ENCODE measurements around the gene KCNQ1OT1. TPM values are rescaled to one million over a fixed set of nuclear protein-coding genes. Genes with fewer than 3 reads are reported as not detected.

The KCNQ1OT1 gene
- total RNA-seq, 1 experiment from 2014 or later = 1.3 TPM

DNA sequence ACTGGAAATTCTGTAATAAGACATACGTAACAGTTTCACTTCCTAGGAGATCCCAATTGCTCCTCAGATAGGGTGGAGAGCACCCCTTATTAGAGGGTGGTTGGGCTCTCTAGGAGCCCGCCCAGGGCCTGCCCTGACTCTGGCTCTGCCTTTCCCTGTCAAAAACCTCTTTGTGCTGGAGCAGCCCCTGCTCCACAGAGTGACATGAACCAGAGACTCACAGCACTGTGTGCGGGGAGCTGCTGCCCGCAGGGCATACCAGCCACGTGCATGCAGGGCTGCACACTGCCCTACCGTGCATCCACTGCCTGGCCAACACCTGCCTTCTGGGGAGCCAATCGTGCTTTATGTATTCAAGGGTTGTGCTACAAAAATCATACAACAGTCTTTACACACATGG, 24.3 kb downstream of the KCNQ1OT1 start:
- Mint-ChIP-seq H3K4me3 (ENCODE audit: unreplicated experiment) (no peak overlapping the region), H3K27ac (ENCODE audit: low read depth, unreplicated experiment) (no peak overlapping the region), H3K9me3 (ENCODE audit: unreplicated experiment) (no peaks in the 10 kb centered on the region), H3K36me3 (ENCODE audit: insufficient read depth, unreplicated experiment) (peaks cover 11% of the 10 kb centered on the region), H3K4me1 (ENCODE audit: insufficient read depth, unreplicated experiment) (no peaks in the 10 kb centered on the region), H3K27me3 (ENCODE audit: insufficient read depth, unreplicated experiment) (no peaks in the 10 kb centered on the region)
- intact Hi-C loops (cut with micrococcal nuclease) = no loop called here
- CTCF ChIA-PET = no interaction called here
- no peak for DNase-seq (ENCODE audit: unreplicated experiment)
- no TSS peak for BruUV-seq (replicated peaks)
- no peak for TF ChIP-seq CTCF (IDR thresholded peaks at IDR 0.05; ENCODE audit: unreplicated experiment)
- POLR2A ChIA-PET = no interaction called here

DNA sequence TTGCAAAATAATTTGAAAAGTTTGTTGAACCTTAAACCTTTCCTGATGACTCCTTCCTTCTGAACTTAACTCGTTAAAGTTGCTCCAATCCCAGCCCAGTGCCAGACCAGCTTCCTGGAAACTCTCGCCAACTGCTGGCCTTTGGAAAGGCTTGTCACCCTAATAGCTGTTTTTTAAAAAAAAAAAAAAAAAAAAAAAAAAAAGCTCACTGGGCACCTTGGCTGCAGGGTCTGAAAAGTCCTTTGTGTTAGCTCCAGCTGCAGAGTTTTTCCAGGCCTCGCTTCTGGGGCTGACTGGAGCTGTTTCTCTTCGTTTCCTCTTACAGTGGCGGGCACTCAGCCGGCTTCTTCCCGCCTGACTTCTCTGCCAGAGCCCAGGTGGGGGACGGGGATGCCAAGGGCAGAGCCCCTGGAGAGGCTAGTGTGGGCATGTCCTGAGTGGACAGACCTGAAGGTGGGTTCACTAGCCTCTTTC, 25.1 kb downstream of the KCNQ1OT1 start:
- H3K9me3 Mint-ChIP-seq (ENCODE audit: unreplicated experiment) = no peaks in the 10 kb centered on the region
- DNase-seq (ENCODE audit: unreplicated experiment) = no peak
- H3K4me3 Mint-ChIP-seq (ENCODE audit: unreplicated experiment) = no peak overlapping the region
- POLR2A ChIA-PET = interaction anchor here (1.0 kb wide), 1 partner anchor 25 kb away, joined by 3 read pairs; the partner anchor contains the start of gene KCNQ1OT1
- no TSS peak for BruUV-seq (replicated peaks)
- intact Hi-C loops (cut with micrococcal nuclease) = no loop called here
- CTCF ChIA-PET = interaction anchor here (1.5 kb wide), 1 partner anchor 18 kb away, joined by 4 read pairs; no protein-coding TSS in a partner anchor
- no peaks in the 10 kb centered on the region for H3K4me1 Mint-ChIP-seq (ENCODE audit: insufficient read depth, unreplicated experiment)
- TF ChIP-seq CTCF (IDR thresholded peaks at IDR 0.05; ENCODE audit: unreplicated experiment) = no peak
- H3K36me3 Mint-ChIP-seq (ENCODE audit: insufficient read depth, unreplicated experiment) = peaks cover 12% of the 10 kb centered on the region
- H3K27me3 Mint-ChIP-seq (ENCODE audit: insufficient read depth, unreplicated experiment) = no peaks in the 10 kb centered on the region
- no peak overlapping the region for H3K27ac Mint-ChIP-seq (ENCODE audit: low read depth, unreplicated experiment)

DNA sequence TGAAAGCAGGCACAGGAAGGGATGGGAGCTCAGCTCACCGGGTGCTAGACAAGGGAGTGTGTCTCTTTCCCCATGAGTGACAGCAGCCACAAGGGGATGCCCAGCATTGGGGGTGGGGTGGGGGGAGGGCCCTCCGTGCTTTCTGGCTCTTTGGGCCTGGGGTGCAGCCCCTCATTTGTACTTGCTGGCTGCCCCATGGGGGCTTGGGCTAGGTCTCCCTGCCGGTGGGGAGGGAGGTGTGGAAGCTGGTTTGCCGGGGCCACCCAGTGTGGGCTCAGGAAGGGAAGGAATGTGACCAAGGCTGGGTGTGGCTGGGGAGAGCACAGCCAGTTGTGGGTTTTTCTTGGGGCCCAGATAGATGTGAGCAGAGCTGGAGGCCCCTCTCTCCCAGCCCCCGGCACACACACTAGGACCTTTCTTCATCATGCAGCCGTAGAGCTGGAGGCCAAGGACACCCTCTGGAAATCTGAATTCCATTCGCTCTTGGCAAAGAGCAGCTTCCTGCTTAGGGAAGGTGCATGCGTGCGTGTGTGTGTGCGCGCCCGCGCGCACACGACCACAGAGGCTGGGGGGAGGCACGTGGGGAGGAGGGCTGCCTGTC, 25.8 kb downstream of the KCNQ1OT1 start:
- POLR2A ChIA-PET = interaction anchor here (1.0 kb wide), 1 partner anchor 26 kb away, joined by 3 read pairs; the partner anchor contains the start of gene KCNQ1OT1
- no peak overlapping the region for H3K4me3 Mint-ChIP-seq (ENCODE audit: unreplicated experiment)

DNA sequence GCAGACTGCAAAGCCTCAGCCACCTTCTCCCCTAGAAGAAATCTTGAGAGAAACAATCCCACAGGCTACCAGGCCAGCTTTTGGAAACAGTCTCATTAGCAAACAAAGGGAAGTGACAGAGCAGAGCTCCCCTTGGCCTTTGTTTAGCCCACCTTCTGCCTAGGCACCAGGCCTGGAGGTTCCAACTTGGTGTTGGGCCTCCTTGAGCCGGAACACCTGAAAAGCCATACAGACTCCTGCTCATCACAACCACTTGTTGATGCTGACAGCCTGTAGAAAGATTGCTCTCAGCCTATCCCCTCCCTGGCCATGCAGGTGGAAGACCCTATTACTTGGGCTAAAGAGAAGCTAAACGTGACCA, 26.6 kb downstream of the KCNQ1OT1 start:
- TF ChIP-seq CTCF (IDR thresholded peaks at IDR 0.05; ENCODE audit: unreplicated experiment) = no peak
- H3K27ac Mint-ChIP-seq (ENCODE audit: low read depth, unreplicated experiment) = no peak overlapping the region
- intact Hi-C loops (cut with micrococcal nuclease) = no loop called here
- no TSS peak for BruUV-seq (replicated peaks)
- DNase-seq (ENCODE audit: unreplicated experiment) = no peak
- H3K4me1 Mint-ChIP-seq (ENCODE audit: insufficient read depth, unreplicated experiment) = no peaks in the 10 kb centered on the region
- H3K4me3 Mint-ChIP-seq (ENCODE audit: unreplicated experiment) = no peak overlapping the region
- H3K9me3 Mint-ChIP-seq (ENCODE audit: unreplicated experiment) = no peaks in the 10 kb centered on the region
- ChIA-PET POLR2A (no interaction called here), CTCF (interaction anchor here (0.8 to 1.0 kb wide), 2 partner anchors 16 to 143 kb away, joined by 3 read pairs; no protein-coding TSS in a partner anchor)
- peaks cover 12% of the 10 kb centered on the region for H3K36me3 Mint-ChIP-seq (ENCODE audit: insufficient read depth, unreplicated experiment)
- no peaks in the 10 kb centered on the region for H3K27me3 Mint-ChIP-seq (ENCODE audit: insufficient read depth, unreplicated experiment)

More for the DNA sequence above, 25.8 kb downstream of the KCNQ1OT1 start:
- Mint-ChIP-seq H3K27me3 (ENCODE audit: insufficient read depth, unreplicated experiment) (no peaks in the 10 kb centered on the region), H3K4me1 (ENCODE audit: insufficient read depth, unreplicated experiment) (no peaks in the 10 kb centered on the region), H3K36me3 (ENCODE audit: insufficient read depth, unreplicated experiment) (peaks cover 12% of the 10 kb centered on the region), H3K27ac (ENCODE audit: low read depth, unreplicated experiment) (no peak overlapping the region), H3K9me3 (ENCODE audit: unreplicated experiment) (no peaks in the 10 kb centered on the region)
- no peak for DNase-seq (ENCODE audit: unreplicated experiment)
- BruUV-seq (replicated peaks) = no TSS peak
- TF ChIP-seq CTCF (IDR thresholded peaks at IDR 0.05; ENCODE audit: unreplicated experiment) = no peak
- CTCF ChIA-PET = interaction anchor here (0.8 to 1.5 kb wide), 2 partner anchors 19 to 143 kb away, joined by 3 to 4 read pairs; no protein-coding TSS in a partner anchor
- intact Hi-C loops (cut with micrococcal nuclease) = no loop called here
